CD4-positive, alpha-beta T cell treated with Interferon alpha-2 for 1 hour (primary cell): ENCODE results near the gene SOSTDC1.
"Not testable (repeated sequence)": the region's sequence is repeated elsewhere in the genome, so short reads cannot be mapped to it uniquely, and the experiment has no call there.

Source experiments
- DNase-seq, 2 donors: peaks; one replicate each; pipeline ENCODE4 v3.0.0-alpha.2; 2020 to 2022

The SOSTDC1 gene

DNA sequence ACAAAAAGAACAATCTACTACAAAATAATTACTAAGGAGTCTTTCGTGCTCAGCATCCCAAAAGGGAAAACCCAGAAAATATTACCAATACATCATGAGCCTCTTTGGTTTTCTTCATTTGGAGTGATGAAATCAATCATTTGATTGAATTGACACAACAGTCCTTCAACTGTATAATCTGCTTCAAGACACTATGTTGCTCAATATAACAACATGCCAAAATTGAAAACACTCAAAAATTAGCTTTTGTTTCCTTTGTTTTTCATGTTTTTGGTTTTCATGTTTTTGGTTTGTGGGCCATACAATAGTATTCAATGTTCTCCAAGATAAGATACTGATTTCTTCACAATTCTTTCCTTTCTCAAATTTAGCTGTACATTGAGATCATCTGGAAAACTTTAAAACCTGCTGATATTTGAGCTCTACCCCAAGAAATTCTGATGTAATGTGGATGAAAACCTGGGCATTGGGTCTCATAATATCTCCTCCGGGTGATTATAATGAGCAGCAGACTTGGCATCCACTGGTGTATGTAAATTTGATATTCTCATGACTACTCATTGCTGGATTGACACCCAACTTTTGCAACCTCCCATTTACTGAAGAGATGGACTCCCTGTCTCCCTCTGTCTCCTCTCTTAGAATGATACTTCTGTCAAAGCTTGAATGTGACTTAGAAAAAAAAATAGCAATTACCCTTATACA is 4.6 kb downstream of the SOSTDC1 start:
- DNase-seq, result no peak

DNA sequence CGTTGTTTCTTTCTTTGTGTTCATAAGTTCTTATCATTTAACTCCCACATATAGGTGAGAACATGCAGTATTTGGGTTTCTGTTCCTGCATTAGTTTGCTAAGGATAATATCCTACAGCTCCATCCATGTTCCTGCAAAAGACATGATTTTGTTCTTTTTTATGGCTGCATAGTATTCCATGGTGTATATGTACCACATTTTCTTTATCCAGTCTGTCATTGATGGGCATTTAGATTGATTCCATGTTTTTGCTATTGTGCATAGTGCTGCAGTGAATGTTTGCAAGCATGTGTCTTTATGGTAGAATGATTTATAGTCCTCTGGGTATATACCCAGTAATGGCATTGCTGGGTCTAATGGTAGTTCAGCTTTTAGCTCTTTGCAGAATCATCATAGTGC is 9.2 kb downstream of the SOSTDC1 start:
- DNase-seq, result not testable (repeated sequence)

DNA sequence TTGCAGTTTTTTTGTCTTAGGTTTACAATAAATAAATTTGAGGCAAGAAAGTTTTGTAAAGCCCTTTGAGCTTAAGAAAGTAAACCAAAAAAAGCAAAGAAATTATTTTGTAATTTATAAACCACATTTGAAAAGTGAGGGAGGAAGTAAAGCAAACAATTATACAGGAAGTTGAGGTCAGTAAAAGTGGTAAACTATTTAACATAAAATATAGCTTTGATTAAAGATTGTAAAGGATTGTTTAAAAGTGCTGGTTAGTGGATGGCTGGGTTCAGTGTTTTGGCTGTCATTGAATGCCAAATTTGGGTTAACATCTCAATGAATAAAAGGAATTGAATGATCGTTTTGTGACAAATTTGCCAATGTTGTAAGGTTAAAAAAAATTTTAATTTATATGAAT is 9.9 kb downstream of the SOSTDC1 start:
- DNase-seq, result no peak

DNA sequence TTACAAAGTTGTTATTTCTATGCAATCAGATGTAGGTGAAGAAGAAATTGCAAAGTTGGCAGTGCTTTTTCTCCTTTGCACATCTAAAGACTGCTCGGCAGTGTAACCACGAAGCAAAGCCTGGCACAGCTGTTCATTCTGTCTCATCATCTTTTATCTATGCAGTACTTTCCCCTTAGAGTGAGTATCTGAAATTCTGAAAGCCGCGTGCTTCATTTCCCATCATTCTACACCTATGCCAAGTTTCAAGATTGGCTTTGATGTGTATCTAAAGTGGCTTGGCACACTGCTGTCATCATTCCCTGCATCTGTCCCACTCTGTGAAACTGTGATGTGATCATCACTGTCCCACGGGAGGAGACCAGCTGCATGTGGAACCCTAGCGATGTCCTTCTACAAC is 15.2 kb downstream of the SOSTDC1 start:
- no peak for DNase-seq

DNA sequence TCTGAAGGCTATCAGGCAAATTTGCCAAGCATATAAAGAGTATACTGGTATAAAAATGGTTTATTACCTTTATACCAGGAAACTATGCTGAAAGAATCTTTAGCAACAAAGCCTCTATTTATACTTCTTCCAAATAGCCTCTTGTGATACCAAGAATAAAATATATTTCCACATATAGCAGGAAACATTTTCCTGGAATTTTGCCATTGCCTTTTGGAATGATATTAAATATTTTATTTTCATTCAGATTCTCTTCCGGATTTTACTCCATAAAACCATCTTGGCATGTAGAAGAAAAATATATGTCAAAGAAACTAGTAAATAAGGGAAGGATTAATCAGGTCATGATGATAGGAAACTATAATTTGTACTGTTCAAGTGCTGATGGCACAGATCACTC is 17.7 kb downstream of the SOSTDC1 start:
- DNase-seq, result no peak

DNA sequence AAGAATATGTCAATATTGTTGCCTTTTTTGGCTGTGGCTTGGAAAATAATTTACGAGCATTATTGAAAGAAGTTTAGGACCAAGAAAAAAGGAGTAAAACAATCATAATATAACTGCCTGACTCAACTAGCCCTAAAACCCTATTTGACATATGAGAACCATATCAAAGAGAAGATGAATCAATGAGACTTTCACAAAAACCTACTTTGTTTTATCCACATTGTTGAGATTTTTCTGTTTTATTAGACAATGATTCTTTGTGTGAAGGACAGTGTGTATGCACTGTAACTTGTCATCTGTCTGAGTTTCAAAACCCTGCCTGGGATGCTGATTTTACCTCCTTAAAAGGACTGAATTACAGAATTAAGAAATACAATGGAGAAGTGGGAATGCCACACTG is 19.0 kb downstream of the SOSTDC1 start:
- DNase-seq, result no peak

DNA sequence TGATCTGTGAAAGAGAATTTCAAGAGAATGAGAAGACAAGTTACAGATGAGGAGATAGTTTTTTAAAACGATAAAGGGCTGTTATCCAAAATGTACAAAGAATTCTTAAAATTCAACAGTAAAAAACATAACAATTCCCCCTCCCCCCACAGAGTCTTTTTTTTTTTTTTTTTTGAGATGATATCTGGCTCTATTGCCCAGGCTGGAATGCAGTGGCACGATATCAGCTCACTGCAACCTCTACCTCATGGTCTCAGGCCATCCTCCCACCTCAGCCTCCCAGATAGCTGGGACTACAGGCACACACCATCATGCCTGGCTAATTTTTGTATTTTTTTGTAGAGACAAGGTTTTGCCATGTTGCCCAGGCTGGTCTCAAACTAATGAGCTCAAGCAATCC is 21.7 kb downstream of the SOSTDC1 start:
- not testable (repeated sequence) for DNase-seq

DNA sequence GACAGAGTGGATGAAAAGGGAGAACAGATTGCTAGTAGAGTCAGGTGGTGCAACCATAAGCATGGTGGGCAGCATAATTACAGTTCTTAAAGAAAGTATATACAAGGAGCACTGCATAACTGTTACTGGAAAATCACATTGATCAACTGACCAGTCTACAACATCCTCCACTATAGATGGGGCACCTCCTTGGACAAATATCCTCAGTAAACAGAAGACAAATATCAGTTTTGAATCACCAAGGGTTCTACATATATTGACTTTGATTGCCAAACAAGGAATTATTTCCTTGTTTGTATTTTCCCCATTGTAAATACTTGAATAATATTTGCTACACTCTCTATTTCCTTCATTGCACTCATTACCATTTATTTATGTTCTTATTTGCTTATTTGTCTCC is 26.6 kb downstream of the SOSTDC1 start:
- DNase-seq, result no peak

DNA sequence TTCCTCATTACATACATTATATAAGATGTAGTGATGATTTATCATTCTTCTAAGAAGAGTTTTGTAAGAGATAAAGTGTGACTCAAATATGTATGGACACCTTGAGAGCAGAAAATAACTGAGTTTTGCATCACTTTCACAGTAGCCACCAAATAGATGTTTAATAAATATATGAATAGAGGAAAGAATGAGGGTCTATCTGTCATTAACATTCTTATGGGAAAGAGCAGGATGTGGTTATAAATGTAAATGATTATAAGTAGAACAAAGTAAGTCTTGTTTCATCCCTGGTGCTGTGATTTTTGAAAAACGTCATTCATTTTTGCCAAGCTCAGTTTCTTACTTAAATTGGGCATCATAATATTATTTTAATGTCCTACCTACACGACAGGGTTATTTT is 29.2 kb downstream of the SOSTDC1 start:
- no peak for DNase-seq

DNA sequence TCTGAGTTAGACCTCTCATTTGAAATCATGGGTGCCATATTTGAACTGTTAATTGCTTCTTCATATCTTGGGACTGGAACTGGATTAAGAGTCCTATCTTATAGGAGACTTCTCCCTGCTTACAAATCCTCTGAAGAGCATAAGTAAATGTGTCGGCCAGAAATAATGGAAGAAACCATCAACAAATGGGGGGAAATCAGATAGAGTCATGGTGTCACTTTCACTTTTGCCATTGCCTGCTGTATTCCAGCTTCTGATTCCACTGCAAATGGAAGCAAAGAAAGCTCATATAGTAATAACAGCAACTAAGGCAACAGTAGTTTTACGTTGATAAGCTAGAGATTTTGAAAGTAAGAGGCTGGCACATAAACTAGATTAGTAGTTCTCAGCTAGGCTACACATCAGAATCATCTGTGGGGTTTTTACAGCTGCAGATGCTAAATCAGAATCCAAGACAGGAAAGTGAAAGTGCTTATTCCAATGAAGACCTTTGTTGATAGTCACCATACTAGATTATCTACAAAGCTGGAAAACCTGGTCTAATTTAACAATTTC is 31.9 kb downstream of the SOSTDC1 start:
- no peak for DNase-seq

DNA sequence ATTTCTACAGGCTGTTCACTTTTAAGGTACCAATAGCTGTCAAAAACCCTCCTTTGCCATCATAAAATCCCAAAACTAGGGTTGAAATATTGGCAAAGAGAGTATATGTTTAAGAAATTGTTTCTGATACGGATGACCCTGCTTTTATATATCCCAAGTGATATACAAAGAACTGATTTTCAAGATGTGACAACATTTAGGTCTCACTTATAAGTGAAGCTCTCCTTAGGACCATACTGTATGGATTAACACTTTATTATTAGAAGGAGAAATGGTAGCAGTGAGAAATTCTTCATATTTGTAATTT is 33.2 kb downstream of the SOSTDC1 start:
- DNase-seq, result no peak

DNA sequence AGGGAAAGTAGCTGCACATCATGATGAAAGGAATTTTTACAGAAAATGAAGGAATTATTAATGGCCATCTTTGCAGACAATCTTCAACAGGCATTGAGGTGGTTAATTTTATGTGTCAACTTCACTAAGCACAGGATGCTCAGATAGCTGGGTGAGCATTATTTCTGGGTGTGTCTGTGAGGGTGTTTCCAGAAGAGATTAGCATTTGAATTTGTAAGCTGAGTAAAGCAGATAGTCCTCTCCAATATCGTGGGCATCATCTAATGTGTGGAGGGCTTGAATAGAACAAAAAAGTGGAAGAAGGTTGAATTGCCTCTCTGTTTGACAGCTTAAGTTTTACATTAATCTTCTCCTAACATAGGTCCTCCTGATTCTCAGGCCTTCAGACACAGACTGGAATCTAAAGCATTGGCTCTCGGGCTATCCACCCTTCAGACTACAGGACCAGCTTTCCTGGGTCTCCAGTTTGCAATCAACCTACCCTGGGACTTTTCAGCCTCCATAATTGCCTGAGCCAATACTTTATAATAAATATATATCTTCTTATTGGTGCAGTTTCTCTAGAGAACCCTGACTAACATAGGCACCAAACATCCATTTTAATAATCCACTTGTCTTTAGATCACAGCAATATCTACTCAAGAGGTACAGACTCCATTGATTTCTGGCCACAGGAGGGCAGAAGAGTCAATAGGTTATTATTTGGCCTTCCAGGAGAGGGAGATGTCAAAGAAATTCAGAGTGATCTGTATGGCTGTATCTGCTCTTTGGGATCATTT is 33.7 kb downstream of the SOSTDC1 start:
- peak in 1 of 2 donors; percentile 58 for DNase-seq

DNA sequence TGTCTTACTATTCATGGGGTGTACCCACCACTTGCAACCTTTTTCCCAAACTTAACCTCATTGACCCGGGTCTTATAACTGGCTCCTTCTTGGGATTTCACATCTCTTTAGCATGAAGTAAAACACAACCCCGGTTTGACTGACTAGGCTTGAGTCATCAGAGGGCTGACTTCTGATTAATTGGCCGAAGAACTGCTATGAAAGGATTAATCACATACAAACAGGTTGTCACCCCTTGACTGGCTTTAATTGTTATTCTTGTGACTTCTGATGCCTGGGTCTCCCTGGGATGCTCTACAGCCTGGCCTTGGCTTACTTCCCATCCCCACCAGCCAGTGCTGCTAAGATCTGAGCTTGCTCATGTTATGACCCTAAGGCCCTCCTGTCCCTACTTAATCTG is 35.4 kb downstream of the SOSTDC1 start:
- no peak for DNase-seq

DNA sequence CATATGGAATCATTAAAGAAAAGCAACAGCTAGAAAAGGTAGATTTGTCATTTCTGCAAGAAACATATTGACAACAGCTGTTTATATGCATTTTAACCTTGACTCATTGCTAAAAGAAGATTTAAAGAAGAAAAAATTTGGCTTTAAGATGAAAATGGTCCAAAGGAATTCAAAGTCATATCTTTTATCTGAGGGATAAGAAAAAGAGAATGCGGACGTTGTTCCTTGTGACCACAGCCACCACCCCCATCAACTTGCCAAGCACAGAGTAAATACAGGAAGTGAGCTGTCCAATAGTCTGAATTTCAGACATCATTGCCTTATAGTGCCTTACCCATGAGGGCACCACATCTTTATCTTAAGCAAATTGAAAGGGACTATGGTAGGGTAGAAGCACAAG is 36.9 kb downstream of the SOSTDC1 start:
- DNase-seq, result no peak

DNA sequence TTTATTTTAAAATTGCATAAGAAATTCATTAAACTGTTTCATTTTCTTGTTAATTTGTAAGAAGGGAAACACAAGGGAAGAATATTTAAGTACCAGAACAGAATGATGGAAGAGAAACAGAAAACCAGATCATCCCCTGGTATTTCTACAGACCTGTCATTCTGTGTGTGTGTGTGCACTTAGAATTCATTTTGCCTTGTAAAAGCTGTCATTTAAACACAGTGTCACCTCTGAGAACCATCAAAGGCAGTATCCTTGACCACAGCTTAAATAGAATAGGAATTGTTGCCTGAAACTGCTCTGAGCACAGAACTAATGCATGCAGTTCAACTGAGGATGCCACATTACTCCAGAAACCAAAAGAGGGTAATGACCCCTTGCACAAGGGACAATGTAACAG is 37.4 kb downstream of the SOSTDC1 start:
- DNase-seq, result no peak

DNA sequence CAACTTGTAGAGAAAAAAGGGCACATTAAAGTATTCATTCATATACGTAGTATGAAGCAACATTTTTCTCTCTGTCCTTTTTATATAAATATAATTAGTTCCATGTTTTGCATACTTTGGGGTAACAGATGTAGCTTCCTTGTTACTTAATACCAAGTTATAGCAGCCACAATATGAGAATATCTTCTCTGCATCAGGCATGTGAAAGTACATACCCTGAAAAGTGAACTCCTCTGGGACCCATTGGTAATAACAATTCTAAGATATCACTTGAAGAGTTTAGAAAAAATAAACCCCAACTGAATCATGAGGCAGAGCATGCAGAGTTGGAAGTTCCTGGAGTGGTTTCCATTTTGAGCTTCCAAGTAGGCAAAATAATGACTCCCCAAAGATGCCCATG is 41.8 kb downstream of the SOSTDC1 start:
- DNase-seq, result no peak

DNA sequence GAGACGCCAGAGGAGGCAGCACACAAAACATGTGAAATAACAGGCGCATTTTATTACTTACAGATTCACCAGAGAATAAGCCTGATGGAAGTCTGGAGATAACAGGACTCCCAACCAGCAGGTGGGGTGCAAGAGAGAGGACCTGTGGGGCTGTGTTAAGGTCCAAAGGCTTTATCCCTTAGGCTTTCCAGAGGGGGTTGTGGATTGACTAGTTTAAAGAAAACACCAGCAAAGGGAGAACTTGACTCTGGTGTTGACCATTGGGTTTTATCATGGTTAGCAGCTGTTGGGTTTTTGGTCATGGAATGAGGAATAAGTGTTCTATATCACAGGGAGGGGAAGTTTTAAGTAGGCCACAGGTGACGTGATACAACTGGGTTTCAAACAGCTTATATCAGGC is 42.6 kb downstream of the SOSTDC1 start:
- DNase-seq, result no peak

DNA sequence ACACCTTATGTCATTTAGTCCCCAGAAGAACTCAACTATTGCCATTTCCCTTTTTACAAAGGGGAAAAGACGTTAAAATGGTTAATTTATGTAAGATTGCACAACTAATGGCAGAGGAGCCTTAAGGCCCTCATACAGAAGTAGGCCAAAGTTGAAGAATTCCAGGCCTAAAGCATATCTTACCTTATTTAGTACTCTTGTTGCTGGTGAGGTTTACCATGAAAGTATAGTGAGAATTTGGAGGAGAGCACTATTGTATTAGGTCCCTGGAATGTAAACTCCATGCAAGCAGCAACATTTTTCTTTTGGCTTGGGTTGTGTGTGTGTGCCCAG is 43.5 kb downstream of the SOSTDC1 start:
- no peak for DNase-seq

DNA sequence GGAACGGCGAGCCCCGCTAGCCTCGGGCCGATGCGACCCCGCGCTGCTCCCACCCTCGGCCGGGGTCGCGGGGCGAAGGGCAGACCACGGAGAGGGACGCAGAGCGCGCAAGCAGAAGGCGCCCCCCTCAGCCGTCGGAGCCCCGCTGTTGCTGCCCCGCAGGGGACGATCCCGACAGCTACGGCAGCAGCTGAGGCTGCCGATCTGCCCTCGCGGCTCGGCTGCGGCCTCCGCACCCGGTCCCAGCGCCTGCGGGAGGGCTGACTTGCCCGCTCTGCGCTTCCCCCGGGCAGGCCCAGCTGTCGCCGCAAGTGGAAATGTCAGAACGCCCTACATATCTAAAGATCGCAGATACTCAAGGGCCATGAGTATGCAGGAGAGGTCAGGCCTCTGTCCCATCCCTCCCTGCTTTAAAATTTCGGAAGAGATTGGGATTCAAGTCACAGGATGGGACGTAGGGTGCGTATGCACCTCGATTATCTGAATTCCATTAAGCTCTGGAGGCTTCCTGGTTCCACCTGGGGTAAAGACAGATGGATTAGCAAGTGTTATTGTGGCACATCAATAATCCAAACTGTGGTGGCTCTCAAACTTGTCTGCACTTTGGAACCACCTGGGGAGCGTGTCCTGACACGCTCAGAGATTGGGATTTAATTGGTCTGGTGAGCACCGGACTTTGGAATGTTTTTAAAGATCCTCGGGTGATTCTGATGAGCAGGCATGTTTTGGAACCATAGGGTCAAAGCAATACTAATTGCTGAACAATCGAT is 44.0 kb downstream of the SOSTDC1 start, which contains the start of gene CRPPA:
Gene CRPPA, minus strand, starts transcription at position 206 of the 770 bp plus-strand sequence. CDS start 216 bp downstream, outside the sequence.
- DNase-seq, result peak in 1 of 2 donors; percentile 39

DNA sequence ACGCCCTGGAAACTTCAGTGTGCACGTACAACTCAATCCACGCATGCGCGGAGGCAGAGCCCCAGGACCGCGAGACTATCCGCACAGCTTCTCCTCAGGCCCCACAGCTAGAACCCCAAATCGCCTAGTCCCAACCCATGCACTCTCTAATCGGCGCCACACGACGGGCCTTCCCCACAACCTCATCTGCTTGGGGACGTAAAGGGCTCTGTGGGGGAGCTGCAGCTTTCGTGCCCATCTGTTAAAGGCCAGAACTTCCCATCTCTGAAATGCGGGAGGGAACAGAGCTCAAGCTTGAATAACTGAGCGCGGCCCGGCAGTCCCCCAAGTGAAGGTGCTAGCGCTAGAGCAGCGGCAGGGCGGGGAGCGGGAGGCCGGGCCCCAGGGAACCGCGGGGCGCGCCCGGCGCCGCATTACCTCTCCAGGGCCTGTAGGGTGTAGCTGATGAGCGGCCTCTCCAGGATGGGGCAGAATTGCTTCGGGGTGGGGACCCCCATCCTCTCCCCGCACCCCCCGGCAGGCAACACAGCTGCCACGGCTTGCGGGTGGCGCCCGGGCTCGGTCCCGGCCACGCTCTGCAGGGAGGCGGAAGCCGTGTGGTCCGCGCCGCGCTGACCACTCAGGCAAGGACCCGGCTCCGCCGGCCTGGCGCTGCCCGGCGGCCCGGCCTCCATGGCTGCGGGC is 44.7 kb downstream of the SOSTDC1 start:
- peak; percentile 88 for DNase-seq

DNA sequence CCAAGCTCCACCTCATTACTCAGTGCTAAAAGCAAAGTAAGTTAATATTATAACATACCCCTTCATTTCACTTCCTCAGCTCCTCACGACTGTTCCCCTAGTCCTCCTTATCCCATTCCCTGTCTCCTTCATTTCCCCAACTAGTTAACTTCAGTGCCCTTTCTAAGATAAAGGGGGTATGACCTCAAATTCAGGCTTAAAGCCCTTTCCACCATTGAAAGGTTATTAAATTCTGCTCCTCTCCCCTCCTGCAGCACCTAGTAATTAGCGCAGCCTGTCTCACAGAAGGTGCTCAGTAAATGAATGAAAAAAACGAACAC is 45.2 kb downstream of the SOSTDC1 start:
- DNase-seq, result no peak

DNA sequence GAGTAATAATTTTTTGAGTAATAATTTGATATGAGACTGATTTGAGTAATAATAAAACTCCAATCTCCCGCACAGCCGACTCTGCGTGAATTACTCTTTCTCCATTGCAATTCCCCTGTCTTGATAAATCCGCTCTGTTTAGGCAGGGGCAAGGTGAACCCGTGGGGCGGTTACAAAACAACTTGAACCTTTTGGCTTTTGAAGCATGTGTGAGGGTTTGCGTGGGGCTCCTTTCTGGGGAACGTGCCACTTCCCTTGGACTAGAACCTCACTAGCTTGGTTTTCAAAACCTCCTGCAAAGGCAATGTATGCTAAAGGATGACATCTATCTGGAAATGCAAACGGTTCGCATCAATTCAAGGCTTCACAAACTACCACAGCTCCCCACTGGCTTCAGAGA is 45.7 kb downstream of the SOSTDC1 start:
- no peak for DNase-seq

DNA sequence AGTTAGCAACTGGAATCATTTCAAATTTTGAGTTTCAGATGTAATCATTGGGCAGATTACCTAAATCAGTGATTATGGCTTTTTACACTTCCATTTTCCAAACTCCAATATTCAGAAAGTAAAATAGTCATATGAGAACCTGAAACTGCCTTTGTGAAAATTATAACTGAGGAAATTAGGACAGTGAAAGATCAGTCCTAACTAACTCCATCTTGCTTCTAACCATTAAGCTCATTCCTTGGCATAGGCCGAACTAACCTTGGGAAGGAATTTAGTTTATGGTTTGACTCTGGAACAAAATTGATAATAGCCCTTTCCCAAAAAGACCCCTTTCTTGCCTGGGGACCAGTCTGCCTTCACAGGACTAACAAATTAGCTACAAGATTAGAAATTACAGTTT is 46.4 kb downstream of the SOSTDC1 start:
- DNase-seq, result no peak
